MCF 10A (cell line): Measurements from ENCODE around the gene BAHCC1. TPM values are rescaled to one million over a fixed set of nuclear protein-coding genes. Genes with fewer than 3 reads are reported as not detected.

ENCODE experiments used
- BruUV-seq: library from RNA; stranded (reverse); fragments of 400-500 nt; replicated peaks from 2 replicates; lab custom pipeline; 2021; lab: Mats Ljungman, UMichigan
- CTCF ChIA-PET: fragments of 300-600 bp; sonication (Branson Sonifier 250); formaldehyde crosslinking; extraction: SDS; loops from one replicate; lab custom pipeline; 2021; ENCODE audit warnings: antibody characterized with exemption, inconsistent platforms; lab: Yijun Ruan, JAX
- POLR2A ChIA-PET: fragments of 300-600, 350-650 bp; sonication (Branson Sonifier 250); formaldehyde crosslinking; extraction: SDS; loops from one replicate; lab custom pipeline; 2020; ENCODE audit warnings: antibody characterized with exemption, inconsistent platforms; lab: Yijun Ruan, JAX
- DNase-seq: peaks from one replicate; pipeline ENCODE4 v3.0.0-alpha.2; 2018; ENCODE audit not compliant: unreplicated experiment
- H3K27ac Mint-ChIP-seq: one replicate; pipeline ENCODE4 v1.8.0; 2022; ENCODE audit warnings: mild to moderate bottlenecking, low read depth, mixed read lengths; ENCODE audit not compliant: unreplicated experiment
- H3K27me3 Mint-ChIP-seq: one replicate; pipeline ENCODE4 v1.8.0; 2022; ENCODE audit warnings: mixed read lengths; ENCODE audit not compliant: insufficient read depth, unreplicated experiment
- H3K36me3 Mint-ChIP-seq: one replicate; pipeline ENCODE4 v1.8.0; 2022; ENCODE audit warnings: mild to moderate bottlenecking, moderate library complexity, mixed read lengths; ENCODE audit not compliant: insufficient read depth, unreplicated experiment
- H3K4me1 Mint-ChIP-seq: one replicate; pipeline ENCODE4 v1.8.0; 2022; ENCODE audit warnings: mixed read lengths; ENCODE audit not compliant: insufficient read depth, unreplicated experiment
- H3K4me3 Mint-ChIP-seq: one replicate; pipeline ENCODE4 v1.8.0; 2022; ENCODE audit warnings: mild to moderate bottlenecking, moderate library complexity, mixed read lengths; ENCODE audit not compliant: unreplicated experiment
- H3K9me3 Mint-ChIP-seq: one replicate; pipeline ENCODE4 v1.8.0; 2022; ENCODE audit warnings: mixed read lengths; ENCODE audit not compliant: unreplicated experiment
- intact Hi-C: fragments of 100-400 bp; cut with micrococcal nuclease; formaldehyde crosslinking; loops from 2 replicates; pipeline ENCODE4 v1.14.1; 2022
- total RNA-seq: library from RNA; stranded (reverse); gene quantifications from 2 replicates; pipeline ENCODE4 v1.2.3, GENCODE V29; 2022
- TF ChIP-seq, protein P1 (sequence below): fragments of 200-600 bp; IDR thresholded peaks from one replicate; pipeline ENCODE4 v1.8.0; 2022; ENCODE audit warnings: antibody characterized with exemption, mild to moderate bottlenecking; ENCODE audit not compliant: unreplicated experiment

Gene BAHCC1
- total RNA-seq, 1 experiment from 2014 or later, result 7.4 TPM

DNA sequence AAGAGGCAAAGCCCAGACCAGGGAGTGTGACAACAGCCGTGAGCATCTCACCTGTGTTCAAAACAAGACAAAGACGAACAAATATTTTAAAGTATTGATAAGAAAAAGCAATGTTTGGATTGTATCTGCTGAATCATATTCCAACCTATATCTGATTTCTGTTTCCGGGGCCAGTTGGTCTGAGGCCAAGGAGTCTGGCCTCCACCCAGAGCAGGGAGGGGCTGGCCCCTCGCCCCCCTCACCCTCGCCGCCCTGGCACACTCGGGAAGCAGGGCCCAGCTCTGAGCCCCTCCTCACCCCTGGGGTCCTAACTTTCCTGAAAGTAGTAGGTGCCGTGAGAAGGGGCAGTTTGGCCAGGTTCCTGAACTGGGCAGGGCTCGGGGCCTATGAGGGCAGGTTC is 69.3 kb downstream of the BAHCC1 start:
- ChIA-PET POLR2A (no interaction called here), CTCF (no interaction called here)
- Mint-ChIP-seq H3K27me3 (no peaks in the 10 kb centered on the region), H3K4me1 (no peaks in the 10 kb centered on the region), H3K27ac (no peak overlapping the region), H3K36me3 (peaks cover 13% of the 10 kb centered on the region), H3K4me3 (no peak overlapping the region), H3K9me3 (no peaks in the 10 kb centered on the region)
- intact Hi-C loops, result no loop called here
- BruUV-seq, result no TSS peak
- no peak for DNase-seq
- TF ChIP-seq, protein P1, sequence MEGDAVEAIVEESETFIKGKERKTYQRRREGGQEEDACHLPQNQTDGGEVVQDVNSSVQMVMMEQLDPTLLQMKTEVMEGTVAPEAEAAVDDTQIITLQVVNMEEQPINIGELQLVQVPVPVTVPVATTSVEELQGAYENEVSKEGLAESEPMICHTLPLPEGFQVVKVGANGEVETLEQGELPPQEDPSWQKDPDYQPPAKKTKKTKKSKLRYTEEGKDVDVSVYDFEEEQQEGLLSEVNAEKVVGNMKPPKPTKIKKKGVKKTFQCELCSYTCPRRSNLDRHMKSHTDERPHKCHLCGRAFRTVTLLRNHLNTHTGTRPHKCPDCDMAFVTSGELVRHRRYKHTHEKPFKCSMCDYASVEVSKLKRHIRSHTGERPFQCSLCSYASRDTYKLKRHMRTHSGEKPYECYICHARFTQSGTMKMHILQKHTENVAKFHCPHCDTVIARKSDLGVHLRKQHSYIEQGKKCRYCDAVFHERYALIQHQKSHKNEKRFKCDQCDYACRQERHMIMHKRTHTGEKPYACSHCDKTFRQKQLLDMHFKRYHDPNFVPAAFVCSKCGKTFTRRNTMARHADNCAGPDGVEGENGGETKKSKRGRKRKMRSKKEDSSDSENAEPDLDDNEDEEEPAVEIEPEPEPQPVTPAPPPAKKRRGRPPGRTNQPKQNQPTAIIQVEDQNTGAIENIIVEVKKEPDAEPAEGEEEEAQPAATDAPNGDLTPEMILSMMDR, result no peak

DNA sequence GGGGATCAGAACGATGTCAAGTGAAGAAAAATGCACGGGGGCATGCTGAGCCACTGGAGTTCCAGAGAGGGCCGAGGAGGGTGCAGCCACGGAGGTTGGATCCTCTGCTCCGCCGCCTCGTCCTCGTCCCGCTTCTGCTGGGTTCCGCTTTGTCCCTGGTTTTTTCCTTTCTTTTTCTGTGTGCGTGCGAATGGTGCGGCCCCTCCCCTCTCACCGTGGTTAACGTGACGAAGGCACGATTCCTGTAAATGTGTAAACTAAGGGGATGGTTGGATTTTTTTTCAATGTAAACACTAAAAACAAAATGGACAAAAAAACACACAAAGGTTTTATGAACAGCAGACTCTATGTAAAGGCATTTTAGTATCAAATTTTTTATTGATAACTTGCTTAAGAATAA is 70.7 kb downstream of the BAHCC1 start:
- Mint-ChIP-seq H3K36me3 (peaks cover 7% of the 10 kb centered on the region), H3K27ac (no peak overlapping the region), H3K4me1 (no peaks in the 10 kb centered on the region), H3K4me3 (no peak overlapping the region), H3K27me3 (no peaks in the 10 kb centered on the region), H3K9me3 (no peaks in the 10 kb centered on the region)
- intact Hi-C loops, result no loop called here
- BruUV-seq, result no TSS peak
- ChIA-PET CTCF (no interaction called here), POLR2A (no interaction called here)
- TF ChIP-seq, protein P1, result no peak
- DNase-seq, result no peak

DNA sequence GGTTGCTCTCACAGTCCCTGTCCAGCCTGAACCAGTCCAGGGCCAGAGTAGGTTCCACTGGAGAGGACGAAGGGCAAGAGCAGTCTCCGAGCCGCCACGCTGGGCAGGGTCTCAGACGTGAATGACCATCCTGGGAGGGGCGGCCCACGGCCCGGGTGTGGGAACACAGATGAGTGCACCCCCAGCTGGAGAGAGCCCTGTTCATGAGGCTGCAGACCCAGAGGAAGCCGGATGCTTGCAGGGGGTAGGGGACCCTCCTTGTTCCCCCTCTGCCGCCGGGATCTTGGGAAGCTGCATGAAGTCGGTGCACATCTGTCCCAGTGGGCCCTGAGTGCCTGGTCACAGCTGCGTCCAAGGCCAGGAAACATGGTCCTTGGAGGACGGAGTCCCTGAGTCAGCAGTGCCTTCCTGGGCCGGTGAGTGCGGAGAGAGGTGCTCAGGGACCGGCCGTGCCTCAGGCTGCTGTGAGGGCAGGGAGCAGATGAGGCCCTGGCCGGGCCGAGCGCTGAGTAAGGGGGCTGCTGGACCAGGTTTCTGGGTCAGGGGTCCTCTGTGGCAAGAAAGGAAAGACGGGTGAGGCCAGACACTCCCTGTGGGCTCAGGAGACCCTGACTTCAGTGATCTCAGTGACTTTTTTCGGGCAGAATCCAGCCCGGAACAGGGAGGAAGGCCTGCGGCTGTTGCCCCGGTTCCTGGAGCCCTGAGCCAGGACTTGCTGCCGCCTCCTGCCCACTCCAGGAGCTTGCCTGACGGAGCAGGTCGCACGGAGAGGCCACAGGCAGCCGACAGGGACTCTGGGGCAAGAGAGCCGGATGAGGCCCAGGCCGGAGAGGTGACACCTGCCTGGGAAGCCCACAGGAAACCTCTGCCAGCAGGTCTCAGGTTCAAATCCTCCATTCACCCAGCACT is 71.6 kb downstream of the BAHCC1 start:
- Mint-ChIP-seq H3K27ac (no peak overlapping the region), H3K27me3 (no peaks in the 10 kb centered on the region), H3K36me3 (peaks cover under 1% of the 10 kb centered on the region), H3K9me3 (no peaks in the 10 kb centered on the region), H3K4me1 (no peaks in the 10 kb centered on the region), H3K4me3 (no peak overlapping the region)
- no TSS peak for BruUV-seq
- CTCF ChIA-PET, result no interaction called here
- DNase-seq, result no peak
- POLR2A ChIA-PET, result no interaction called here
- TF ChIP-seq, protein P1, result no peak
- intact Hi-C loops, result no loop called here

DNA sequence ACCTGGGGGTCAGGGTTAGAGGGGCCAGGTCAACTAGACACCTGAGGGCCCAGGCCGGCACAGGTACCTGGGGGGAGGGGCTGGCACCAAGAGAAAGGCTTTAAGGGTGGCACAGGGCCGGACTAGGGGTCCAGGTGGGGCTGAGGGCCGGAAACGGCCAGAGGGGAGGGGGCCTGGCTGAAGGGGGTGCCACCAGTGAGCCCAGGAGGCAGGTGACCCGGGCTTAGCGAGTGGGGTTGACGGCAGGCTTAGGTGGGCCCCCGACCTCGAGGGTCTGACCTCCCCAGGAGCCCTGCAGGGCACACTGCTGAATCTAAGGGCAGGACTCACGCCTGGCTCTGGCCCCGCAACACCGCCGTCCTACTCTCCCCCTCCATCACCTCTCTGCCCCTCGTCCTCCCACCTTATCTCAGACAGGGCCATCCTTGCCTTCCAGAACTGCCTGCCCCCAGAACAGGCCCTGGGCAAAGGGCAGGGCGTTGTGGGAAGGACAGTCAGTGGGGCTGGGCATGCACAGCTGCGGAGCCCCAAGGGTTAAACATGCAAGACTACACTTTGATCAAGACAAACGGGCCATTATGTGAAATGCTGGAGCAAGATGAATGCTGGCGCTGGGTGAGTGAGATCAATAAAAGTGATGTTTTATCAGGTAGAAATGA is 73.0 kb downstream of the BAHCC1 start:
- TF ChIP-seq, protein P1, result no peak
- Mint-ChIP-seq H3K36me3 (no peaks in the 10 kb centered on the region), H3K4me1 (no peaks in the 10 kb centered on the region), H3K4me3 (no peak overlapping the region), H3K27me3 (no peaks in the 10 kb centered on the region), H3K9me3 (no peaks in the 10 kb centered on the region), H3K27ac (no peak overlapping the region)
- ChIA-PET CTCF (no interaction called here), POLR2A (no interaction called here)
- BruUV-seq, result no TSS peak
- intact Hi-C loops, result no loop called here
- DNase-seq, result no peak
